ENCODE data around the gene PKNOX2. TPM values are rescaled to one million over a fixed set of nuclear protein-coding genes. Genes with fewer than 3 reads are reported as not detected.

PKNOX2 gene
- total and polyA plus RNA-seq, 2 of the 8 experiments (the other 6 are each of a cell fraction or from before 2014, with no cell fraction given): 2.0 TPM

GRCh38 chr11:125132071-125132470, 32.5 kb upstream of the PKNOX2 start (continued):
- TF ChIP-seq CTBP2 (IDR thresholded peaks at IDR 0.05; ENCODE audit: borderline replicate concordance, insufficient read depth, insufficient read length, low read length) (no peak), ZNF274 (IDR thresholded peaks at IDR 0.05; ENCODE audit: borderline replicate concordance, extremely low read depth, low read length) (no peak), NANOG (IDR thresholded peaks at IDR 0.05; ENCODE audit: insufficient read depth, low read depth, low read length, poor library complexity, severe bottlenecking) (no peak), CEBPB (IDR thresholded peaks at IDR 0.05; ENCODE audit: low read depth, low read length) (no peak), USF2 (IDR thresholded peaks at IDR 0.05; ENCODE audit: low read length) (no peak), POU5F1 (IDR thresholded peaks at IDR 0.05; ENCODE audit: low read depth, low read length) (no peak)

Data from H1 (cell line).